HG03060 (cell line): ENCODE results near the gene SMPDL3B.

Source experiments
- ATAC-seq: cut with Tn5 transposase; IDR thresholded peaks from one replicate; pipeline ENCODE4 v1.9.1; 2021; ENCODE audit warnings: low read depth, moderate number of reproducible peaks; ENCODE audit not compliant: unreplicated experiment

Gene SMPDL3B

DNA sequence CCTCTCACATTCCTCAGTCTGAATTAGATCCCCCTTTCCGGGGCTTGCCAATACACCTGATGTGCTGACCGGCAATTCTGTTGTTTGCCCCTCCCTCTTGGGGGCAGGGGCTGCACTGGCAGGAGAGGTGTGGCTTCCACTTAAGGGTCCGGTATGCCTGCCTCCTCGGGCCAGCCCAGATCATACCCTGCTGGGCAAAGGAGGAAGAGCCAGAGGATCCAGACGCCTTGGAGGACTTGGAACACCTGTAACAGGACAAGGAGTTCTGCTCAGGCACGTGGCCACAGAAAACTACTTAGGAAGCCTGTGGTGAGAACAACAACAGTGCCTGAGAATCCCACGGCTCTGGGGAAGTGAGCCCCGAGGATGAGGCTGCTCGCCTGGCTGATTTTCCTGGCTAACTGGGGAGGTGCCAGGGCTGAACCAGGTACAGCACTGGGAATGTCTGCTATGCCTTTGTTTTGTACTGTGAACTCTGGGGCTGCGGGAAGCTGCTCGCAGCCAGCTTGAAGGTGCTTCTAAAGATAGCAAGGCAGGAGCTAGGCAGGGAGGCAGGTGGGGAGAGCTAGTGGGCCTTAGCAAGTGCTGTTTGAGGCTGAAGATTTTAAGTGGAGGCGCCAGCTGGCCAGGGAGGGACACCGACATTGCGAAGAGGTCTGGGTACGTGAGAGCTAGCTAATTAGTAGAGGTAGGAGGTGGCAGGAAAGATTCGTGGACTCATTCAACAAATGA lies at the start of gene SMPDL3B:
Gene SMPDL3B, plus strand, starts transcription at position 183 of the 732 bp plus-strand sequence. Its CDS starts 184 bp downstream, at position 367.
- ATAC-seq: no peak

GRCh38 chr1:27885114-27885528 lies 49.7 kb upstream of the SMPDL3B start:
- no peak for ATAC-seq

- ATAC-seq: no peak
Measured at GRCh38 chr1:27885621-27886352, 49.0 kb upstream of the SMPDL3B start.

DNA sequence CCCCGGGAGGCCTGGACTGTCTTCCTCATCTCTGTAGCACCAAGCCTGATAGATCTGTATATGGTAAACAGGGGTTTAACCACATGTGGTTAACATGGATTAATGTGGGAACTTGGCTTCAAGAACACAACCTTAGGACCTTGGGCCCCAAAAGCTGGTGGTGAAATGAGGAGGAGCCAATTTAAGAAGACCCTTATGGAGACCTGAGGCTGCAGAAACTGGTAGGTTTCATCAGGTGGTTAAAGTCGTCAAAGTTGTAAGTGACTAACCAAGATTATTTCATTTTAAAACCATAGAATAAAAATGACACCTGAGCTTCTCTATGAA lies 48.5 kb upstream of the SMPDL3B start:
- ATAC-seq: no peak

GRCh38 chr1:27886744-27887143 lies 48.1 kb upstream of the SMPDL3B start:
- no peak for ATAC-seq

- ATAC-seq: no peak
Measured at GRCh38 chr1:27887215-27888021, 47.4 kb upstream of the SMPDL3B start.

DNA sequence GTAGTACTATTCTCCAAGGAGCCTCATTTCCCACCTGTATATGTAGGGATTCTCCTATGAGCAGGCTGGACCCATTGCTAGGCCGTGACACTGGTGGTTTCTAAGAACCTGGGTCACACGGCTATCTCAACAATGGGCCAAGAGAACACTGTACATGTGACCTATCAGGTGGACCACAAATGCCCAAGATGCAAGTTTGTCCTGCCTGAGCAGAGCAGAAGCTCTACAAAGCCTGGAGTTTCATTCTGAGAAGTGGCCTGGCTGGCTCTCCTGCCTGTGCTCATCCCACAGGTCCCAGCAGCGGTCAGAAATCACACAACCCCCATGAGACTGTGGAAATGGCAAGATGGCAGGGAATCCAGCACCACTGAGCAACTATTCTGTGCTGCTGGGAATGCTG lies 45.3 kb upstream of the SMPDL3B start:
- ATAC-seq: no peak

DNA sequence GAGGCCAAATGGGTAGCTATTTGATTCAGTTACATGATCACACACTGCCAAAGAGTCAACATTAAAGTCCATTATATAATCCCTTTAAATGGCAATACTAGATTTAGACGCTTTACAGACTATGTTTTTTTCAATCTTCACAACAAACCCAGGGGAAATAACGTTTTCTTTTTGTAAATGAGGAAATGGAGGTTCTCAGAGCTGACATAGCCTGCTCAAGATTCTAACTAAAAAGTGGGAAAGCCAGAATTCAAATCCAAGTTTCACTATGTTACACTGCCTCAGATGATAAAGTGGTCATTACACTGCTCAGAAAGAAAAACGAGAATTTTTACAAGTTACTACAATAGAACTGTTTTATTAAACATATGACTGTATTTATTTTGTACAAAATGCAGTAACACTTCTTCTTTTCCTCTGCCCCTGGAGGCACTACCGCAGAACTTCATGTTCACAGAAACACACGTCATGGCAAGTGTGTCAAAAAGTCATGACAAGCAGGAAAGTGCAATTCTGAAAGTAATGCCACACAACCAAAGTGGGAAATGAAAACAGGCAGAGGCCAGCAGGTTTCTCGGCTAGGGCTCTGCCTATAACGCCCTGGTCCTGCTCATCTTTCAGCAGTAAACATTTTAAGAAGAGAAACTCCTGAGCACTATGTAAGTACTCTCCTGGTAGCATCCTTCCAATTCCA lies 43.5 kb upstream of the SMPDL3B start:
- no peak for ATAC-seq

DNA sequence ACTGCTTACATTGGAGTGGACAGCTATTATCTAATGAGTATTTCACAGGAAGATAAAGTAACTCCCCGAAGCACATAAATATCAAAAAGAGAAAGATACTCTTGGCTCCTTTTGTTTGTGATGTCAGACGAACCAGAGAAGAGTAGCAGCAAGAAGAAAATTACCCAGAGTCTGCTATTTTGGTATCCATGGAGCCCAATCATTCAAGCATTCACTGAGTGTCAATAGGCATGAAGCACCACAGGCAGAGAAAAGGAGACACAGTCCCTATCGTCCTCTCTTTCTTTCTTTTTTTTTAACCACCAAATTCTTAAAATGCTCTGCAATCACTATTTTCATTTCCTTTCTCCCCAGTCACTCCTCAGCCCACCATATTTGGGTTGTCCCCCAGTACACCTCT lies 40.3 kb upstream of the SMPDL3B start:
- ATAC-seq: no peak

DNA sequence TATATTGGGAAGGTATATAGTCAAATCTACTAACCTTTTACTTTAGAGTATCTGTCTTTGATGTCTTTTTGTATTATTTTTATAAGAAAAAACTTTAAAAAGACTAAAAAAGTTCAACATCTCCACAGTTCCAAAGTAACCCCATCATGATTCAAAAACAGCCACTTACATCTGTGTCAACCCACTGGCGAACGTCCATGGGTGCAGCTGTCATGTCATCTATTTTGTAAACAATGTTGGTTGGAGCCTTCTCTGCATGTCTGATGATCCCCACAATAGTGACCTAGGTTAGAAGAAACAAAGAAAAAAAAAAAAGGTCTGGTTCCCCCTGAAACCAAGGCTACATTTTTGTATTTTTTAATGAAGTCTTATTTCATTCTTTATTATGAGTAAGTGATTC lies 28.0 kb upstream of the SMPDL3B start:
- ATAC-seq: no peak

GRCh38 chr1:27912429-27912828 lies 22.4 kb upstream of the SMPDL3B start:
- ATAC-seq: no peak

DNA sequence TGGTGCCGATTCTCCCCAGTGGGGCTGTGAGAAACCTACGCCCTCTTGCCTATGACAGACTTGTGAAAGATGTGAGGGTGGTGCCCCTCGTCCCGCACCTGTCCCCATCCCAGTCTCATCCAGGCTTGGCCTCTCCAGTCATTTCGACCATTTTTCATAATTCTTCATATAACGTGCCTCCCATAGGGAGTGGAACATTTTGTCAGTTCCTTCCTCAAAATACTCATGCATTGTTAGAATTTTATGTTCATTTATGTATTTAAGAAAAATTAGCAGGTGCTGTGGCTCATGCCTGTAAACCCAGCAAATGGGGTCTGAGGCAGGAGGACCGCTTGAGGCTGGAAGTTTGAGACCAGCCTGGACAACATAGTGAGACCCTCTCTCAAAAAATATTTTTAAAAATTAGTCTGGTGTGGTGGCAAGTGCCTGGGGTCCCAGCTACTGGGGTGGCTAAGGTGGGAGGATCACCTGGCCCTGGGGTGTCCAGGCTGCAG lies 19.7 kb upstream of the SMPDL3B start:
- no peak for ATAC-seq

GRCh38 chr1:27922272-27922671 lies 12.5 kb upstream of the SMPDL3B start:
- ATAC-seq: no peak

DNA sequence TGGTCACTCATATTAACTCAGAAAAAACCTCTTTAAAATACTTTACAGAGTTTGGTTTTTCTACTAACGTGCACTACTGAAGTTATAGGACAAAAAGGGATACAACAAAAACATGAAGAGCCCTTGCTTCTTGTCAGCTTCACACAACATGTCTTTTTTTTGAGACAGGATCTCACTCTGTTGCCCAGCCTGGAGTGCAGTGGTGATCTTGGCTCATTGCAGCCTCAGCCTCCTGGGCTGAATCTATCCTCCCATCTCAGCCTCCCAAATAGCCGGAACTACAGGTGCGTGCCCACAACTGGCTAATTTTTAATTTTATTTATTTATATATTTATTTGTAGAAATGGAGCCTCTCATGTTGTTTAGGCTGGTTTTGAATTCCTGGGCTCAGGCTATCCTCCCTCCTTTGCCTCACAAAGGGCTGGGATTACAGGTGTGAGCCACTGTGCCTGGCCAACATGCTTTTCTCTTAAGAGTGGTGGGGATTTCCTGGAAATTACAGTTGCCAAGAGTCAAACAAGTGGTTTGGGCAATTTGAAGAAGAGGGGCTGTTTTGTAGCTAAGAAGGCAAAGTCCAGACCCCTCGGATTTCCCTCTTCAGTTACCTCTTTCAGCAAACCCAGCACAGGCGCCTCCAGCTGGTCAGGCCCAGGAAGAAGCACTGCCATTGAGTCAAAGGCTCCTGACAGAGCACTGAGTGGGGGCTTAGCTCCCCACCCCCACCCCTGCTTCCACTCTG lies 6.4 kb upstream of the SMPDL3B start:
- ATAC-seq: no peak

DNA sequence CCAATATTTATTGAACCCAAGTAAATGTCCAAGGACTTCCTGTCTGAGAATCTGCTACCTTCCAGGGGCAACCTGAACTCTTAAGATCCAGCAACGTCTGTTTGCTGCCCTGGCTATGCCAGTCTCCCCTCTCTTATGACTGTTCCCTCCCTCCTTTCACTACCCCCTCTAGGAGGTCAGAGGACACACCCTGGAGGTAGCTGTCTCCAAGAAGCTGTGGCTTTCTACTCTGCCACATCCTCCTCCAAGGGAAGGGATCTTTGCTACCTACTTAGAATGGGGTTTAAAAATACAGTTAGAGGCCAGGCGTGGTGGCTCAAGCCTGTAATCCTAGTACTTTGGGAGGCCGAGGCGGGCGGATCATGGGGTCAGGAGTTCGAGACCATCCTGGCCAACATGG lies 3.6 kb upstream of the SMPDL3B start:
- ATAC-seq: no peak

- no peak for ATAC-seq
Measured at GRCh38 chr1:27931759-27932158, 3.0 kb upstream of the SMPDL3B start.

- no peak for ATAC-seq
Measured at GRCh38 chr1:27935721-27936120, 921 bp downstream of the SMPDL3B start.

DNA sequence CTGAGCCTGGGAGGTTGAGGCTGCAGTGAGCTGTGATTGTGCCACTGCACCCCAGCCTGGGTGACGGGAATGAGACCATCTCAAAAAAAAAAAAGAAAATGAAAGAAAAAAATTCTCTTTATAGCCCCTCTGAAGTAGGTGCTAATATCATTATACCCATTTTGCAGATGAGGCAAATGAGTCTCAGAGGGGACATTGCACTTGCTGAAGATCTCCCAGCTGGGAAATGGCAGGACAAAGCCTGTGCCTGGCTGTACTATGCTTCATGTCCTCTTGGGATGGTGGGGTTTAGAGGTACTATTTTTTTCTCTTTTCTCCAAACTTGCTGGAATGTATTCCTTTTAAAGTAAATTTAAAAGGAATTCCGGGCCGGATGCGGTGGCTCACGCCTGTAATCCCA lies 1.6 kb downstream of the SMPDL3B start:
- no peak for ATAC-seq

- ATAC-seq: no peak
Measured at GRCh38 chr1:27937524-27937836, 2.7 kb downstream of the SMPDL3B start.

GRCh38 chr1:27938488-27938887 lies 3.7 kb downstream of the SMPDL3B start:
- ATAC-seq: no peak
